HG02798 (cell line): ENCODE results near the gene NCLN.

Experiments used
- ATAC-seq: cut with Tn5 transposase; IDR thresholded peaks from one replicate; pipeline ENCODE4 v1.9.1; 2021; ENCODE audit warnings: mild to moderate bottlenecking; ENCODE audit not compliant: unreplicated experiment, poor library complexity

The NCLN gene

DNA sequence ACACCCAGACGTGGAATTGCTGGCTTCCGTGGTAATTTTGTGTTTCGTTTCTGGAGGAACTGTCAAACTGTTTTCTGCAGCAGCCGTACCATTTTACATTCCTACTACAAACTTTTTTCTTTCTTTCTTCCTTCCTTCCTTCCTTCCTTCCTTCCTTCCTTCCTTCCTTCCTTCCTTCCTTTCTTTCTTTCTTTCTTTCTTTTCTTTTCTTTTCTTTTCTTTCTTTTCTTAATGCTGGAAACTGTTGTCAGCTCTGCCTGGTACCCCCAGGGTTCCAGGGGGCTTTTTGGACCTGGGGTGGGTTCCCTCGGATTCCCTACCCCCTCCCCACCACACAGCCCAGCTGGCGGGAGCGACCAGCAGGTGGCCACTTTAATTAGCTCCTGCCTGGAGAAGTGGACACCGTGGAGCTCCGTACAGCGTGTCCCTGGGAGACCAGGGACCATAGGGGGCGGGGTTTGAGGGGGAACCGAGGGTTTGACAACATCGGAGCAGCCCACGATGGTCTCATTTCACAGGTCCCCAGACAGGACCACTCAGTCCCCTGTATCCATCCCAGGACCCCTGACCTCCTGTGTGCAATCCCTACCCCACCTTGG is 63.1 kb downstream of the NCLN start:
- no peak for ATAC-seq

DNA sequence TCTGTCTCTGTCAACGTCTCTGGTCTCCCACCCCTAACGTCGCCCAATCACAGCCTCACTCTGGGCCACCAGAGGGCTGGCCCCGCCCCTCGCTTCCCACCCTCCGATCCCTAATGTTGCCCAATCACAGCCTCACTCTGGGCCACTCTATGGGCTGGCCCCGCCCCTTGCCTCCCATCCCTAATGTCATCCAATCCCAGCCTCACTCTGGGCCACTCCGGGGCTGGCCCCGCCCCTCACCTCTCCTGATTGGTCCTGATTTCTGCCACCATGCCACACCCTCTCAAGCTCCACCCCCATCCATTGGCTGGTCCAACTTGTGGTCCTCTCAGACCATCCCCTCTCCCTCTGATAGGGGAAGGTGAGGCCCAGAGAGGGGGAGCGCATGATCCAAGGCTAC is 63.7 kb downstream of the NCLN start:
- no peak for ATAC-seq

DNA sequence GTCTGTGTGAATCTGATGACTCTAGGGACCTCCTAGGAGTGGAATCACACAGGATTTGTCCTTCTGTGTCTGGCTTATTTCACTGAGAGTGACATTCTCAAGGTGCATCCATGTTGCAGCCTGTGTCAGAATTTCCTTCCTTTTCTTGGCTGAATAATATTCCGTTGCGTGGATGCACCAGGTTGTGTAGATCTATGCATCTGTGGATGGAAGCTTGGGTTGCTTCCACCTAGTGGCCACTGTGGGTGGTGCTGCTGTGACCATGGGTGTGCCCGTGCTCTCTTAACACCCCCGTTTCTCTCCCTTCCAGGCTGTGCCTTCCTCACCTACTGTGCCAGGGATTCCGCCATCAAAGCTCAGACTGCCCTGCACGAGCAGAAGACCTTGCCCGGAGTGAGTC is 64.9 kb downstream of the NCLN start:
- ATAC-seq: no peak

DNA sequence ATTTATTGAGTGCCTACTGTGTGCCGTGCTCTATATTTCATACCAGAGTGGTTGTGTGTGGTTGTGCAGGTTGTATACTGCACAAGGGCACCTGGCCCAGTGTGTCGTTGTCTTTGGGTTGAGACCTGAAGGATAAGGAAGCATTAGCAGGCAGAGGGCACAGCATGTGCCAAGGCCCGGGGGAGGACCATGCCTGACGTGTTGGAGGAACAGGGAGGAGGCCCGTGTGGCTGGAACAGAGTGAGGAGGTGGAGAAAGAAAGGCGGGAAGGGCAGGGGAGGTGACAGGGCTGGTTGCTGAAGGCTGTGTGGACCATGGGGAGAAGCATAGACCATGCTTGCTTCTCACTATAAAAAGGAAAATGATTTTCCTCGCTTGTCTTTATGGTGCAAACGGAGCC is 65.5 kb downstream of the NCLN start:
- no peak for ATAC-seq

DNA sequence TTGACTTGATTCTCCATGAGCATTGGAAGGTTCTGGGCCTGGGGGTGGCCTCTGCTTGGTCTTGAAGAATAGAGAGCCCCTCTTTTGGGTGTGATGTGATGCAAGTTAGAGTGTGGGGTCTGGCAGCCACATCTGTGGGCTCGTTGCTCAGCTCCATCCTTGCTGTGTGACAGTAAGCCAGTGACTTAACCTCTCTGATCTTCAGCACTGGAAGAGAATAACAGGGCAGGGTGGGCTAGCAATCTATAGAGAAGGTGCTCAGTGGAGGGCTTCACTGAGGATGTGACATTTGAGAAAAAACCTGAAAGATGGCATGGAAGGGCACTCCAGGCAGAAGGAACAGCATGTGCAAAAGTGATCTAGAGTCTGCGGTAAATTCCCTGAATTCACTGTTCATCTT is 66.9 kb downstream of the NCLN start:
- no peak for ATAC-seq

DNA sequence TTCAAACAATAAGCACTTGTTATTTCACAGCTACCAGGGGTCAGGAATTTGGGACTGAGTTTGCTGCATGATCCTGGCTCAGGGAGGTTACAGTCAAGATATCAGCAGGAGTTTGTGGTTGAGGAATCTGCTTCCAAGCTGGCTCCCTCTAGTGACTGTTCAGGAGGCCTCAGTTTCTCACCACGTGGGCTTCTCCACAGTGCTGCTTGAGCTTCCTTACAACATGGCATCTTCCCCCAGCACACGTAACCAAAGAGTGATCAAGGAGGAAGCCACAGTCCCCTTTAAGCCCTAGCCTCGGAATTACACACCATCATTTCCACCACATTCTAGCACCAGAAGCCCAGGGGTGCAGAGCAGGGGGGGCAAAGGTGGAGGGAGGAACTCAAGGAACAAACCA is 67.5 kb downstream of the NCLN start:
- ATAC-seq: no peak

DNA sequence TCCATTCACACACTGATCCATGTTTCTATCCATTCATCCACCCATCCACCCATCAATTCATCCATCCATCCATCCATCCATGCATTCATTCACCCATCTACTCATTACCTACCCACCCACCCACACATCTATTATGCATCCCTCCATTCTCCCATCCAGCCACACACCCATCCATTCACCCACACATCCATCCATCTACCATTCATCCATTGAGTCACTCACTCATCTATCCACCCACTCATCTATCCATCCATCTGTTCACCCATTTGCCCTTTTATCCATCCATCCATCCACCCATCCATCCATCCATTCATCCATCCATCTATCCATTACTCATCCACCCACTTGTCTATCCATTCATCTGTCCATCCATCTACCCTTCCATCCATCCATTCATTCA is 68.8 kb downstream of the NCLN start:
- ATAC-seq: no peak

DNA sequence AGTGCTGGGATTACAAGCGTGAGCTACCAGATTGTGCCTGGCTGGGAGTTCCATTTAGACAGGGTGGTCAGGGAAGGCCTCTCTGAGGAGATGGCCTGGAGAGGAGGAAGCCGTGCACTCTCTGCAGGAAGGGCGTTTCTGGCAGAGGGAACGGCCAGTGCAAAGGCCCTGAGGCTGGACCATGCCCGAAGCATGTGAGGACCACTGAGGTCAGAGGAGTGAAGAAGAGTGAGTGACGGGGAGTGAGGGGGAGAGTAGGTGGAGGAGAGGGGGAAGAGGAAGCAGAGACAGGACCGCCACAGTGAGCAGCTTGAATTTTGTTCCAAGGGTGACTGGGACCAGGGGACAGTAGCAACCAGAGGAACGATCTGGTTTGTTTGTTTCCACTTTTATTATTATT is 71.3 kb downstream of the NCLN start:
- ATAC-seq: no peak
